ENCODE measurements around the gene ARL4D. TPM values are rescaled to one million over a fixed set of nuclear protein-coding genes. Genes with fewer than 3 reads are reported as not detected.

Gene ARL4D
- total and polyA plus RNA-seq, 2 donors (not counting 1 experiment from before 2014, with no cell fraction given): 11.3 to 14.5 TPM

GRCh38 chr17:43444223-43445008 is 45.6 kb downstream of the ARL4D start:
- CTCF ChIA-PET: no interaction called here

More at GRCh38 chr17:43444223-43445008, 45.6 kb downstream of the ARL4D start:
- ATAC-seq (ENCODE audit: low read depth) (no peak), DNase-seq (no peak)
- Histone ChIP-seq H3K79me2 (ENCODE audit: control insufficient read depth, insufficient read depth, low read length) (no peaks in the 10 kb centered on the region), H3K27me3 (replicated peaks in 1 of 4; ENCODE audit: control extremely low read depth in 1 of 4, control insufficient read depth in 3 of 4, insufficient read depth in 4 of 4, low read length in 3 of 4) (peaks cover 0 to 8% (median 2%) of the 10 kb centered on the region in 4 experiments), H3K9me3 (ENCODE audit: control extremely low read depth in 1 of 3, control insufficient read depth in 2 of 3, insufficient read depth in 1 of 3, low read length in 2 of 3) (no peaks in the 10 kb centered on the region), H3K9ac (ENCODE audit: low read length) (no peak overlapping the region), H3K27ac (ENCODE audit: low read length in 2 of 2) (no peak overlapping the region), H4K20me1 (ENCODE audit: control insufficient read depth, insufficient read depth, low read length, poor library complexity, severe bottlenecking) (no peaks in the 10 kb centered on the region), H2AFZ (ENCODE audit: insufficient read depth, low read depth, low read length, poor library complexity, severe bottlenecking) (no peak overlapping the region), H3K36me3 (replicated peaks in 1 of 2; ENCODE audit: control extremely low read depth in 1 of 2, control insufficient read depth in 1 of 2, extremely low read depth in 1 of 2, insufficient read depth in 2 of 2, low read length in 1 of 2) (no peaks in the 10 kb centered on the region), H3K4me1 (ENCODE audit: control insufficient read depth in 2 of 2, insufficient read depth in 2 of 2, low read length in 2 of 2) (no peaks in the 10 kb centered on the region), H3K4me3 (ENCODE audit: control extremely low read depth in 1 of 5, extremely low read depth in 1 of 5, insufficient read depth in 1 of 5, low read depth in 2 of 5, low read length in 4 of 5) (no peak overlapping the region), H3K4me2 (replicated peaks; ENCODE audit: low read depth, low read length, poor library complexity, severe bottlenecking) (no peak overlapping the region)
- intact Hi-C loops (cut with micrococcal nuclease): no loop called here
- Mint-ChIP-seq H3K27me3 (peaks cover 23% of the 10 kb centered on the region), H3K9me3 (ENCODE audit: insufficient read depth) (no peaks in the 10 kb centered on the region), H3K27ac (no peak overlapping the region), H3K4me3 (no peak overlapping the region), H3K4me1 (no peaks in the 10 kb centered on the region)
- POLR2A ChIA-PET: no interaction called here
- TF ChIP-seq CTCF (IDR thresholded peaks at IDR 0.05) (no peak), EZH2 (IDR thresholded peaks at IDR 0.05; ENCODE audit: borderline replicate concordance, insufficient read depth, low read depth, low read length, poor library complexity, severe bottlenecking) (no peak)
- WGBS (ENCODE audit: insufficient coverage): 88% methylated on average over 4 of the region's 8 CpGs
